ENCODE data around the gene SHH.

SHH gene

GRCh38 chr7:155780884-155781283 is 31.4 kb downstream of the SHH start:
- H3K9me3 ChIP-seq (ENCODE audit: insufficient read depth, low read length), result no peaks in the 10 kb centered on the region
- no peak overlapping the region for H3K4me3 ChIP-seq (ENCODE audit: insufficient read depth, low read length, poor library complexity, severe bottlenecking)
- no peak overlapping the region for H2AFZ ChIP-seq (ENCODE audit: low read depth, low read length, severe bottlenecking)
- H3K27ac ChIP-seq (ENCODE audit: low read depth, low read length), result no peak overlapping the region
- no peaks in the 10 kb centered on the region; the same call in 1 of the 2 replicates for H4K20me1 ChIP-seq (ENCODE audit: low read depth, low read length)
- no peaks in the 10 kb centered on the region for H3K79me2 ChIP-seq (ENCODE audit: insufficient read depth, low read length)
- H3K36me3 ChIP-seq (ENCODE audit: low read length), result peaks cover 3% of the 10 kb centered on the region; the same call in 1 of the 2 replicates
- H3F3A ChIP-seq (ENCODE audit: insufficient read depth), result no peaks in the 10 kb centered on the region
- TF ChIP-seq CTCF (IDR thresholded peaks at IDR 0.05; ENCODE audit: insufficient read depth, low read length, poor library complexity, severe bottlenecking) (no peak), EZH2phosphoT487 (conservative IDR thresholded peaks at IDR 0.05; ENCODE audit: low read length) (no peak)
- H3K27me3 ChIP-seq (ENCODE audit: low read length), result no peaks in the 10 kb centered on the region
- no peak overlapping the region for H3K4me2 ChIP-seq (ENCODE audit: low read depth, low read length, poor library complexity, severe bottlenecking)
- no peaks in the 10 kb centered on the region for H3K9me2 ChIP-seq (replicated peaks; ENCODE audit: insufficient read depth, low read length)
- H3K9ac ChIP-seq (ENCODE audit: low read length), result no peak overlapping the region

- TF ChIP-seq CTCF (IDR thresholded peaks at IDR 0.05; ENCODE audit: insufficient read depth, low read length, poor library complexity, severe bottlenecking), result no peak
- TF ChIP-seq EZH2phosphoT487 (conservative IDR thresholded peaks at IDR 0.05; ENCODE audit: low read length), result no peak
- no peaks in the 10 kb centered on the region for H3K27me3 ChIP-seq (ENCODE audit: low read length)
- H3F3A ChIP-seq (ENCODE audit: insufficient read depth), result no peaks in the 10 kb centered on the region
- H3K9me3 ChIP-seq (ENCODE audit: insufficient read depth, low read length), result no peaks in the 10 kb centered on the region
- no peaks in the 10 kb centered on the region; the same call in 1 of the 2 replicates for H4K20me1 ChIP-seq (ENCODE audit: low read depth, low read length)
- no peaks in the 10 kb centered on the region for H3K79me2 ChIP-seq (ENCODE audit: insufficient read depth, low read length)
- H3K9me2 ChIP-seq (replicated peaks; ENCODE audit: insufficient read depth, low read length), result no peaks in the 10 kb centered on the region
- H3K27ac ChIP-seq (ENCODE audit: low read depth, low read length), result no peak overlapping the region
- peaks cover 6% of the 10 kb centered on the region; the same call in 1 of the 2 replicates for H3K36me3 ChIP-seq (ENCODE audit: low read length)
- H3K9ac ChIP-seq (ENCODE audit: low read length), result no peak overlapping the region
- H3K4me3 ChIP-seq (ENCODE audit: insufficient read depth, low read length, poor library complexity, severe bottlenecking), result no peak overlapping the region
- no peak overlapping the region for H2AFZ ChIP-seq (ENCODE audit: low read depth, low read length, severe bottlenecking)
- H3K4me2 ChIP-seq (ENCODE audit: low read depth, low read length, poor library complexity, severe bottlenecking), result no peak overlapping the region
Measured at GRCh38 chr7:155778349-155778748, 33.9 kb downstream of the SHH start.

- no peak overlapping the region for H3K9ac ChIP-seq (ENCODE audit: low read length)
- no peaks in the 10 kb centered on the region for H3K27me3 ChIP-seq (ENCODE audit: low read length)
- H3K9me3 ChIP-seq (ENCODE audit: insufficient read depth, low read length), result no peaks in the 10 kb centered on the region
- no peaks in the 10 kb centered on the region for H3F3A ChIP-seq (ENCODE audit: insufficient read depth)
- H2AFZ ChIP-seq (ENCODE audit: low read depth, low read length, severe bottlenecking), result no peak overlapping the region
- H3K36me3 ChIP-seq (ENCODE audit: low read length), result peaks cover 6% of the 10 kb centered on the region; the same call in 1 of the 2 replicates
- no peak overlapping the region for H3K4me3 ChIP-seq (ENCODE audit: insufficient read depth, low read length, poor library complexity, severe bottlenecking)
- H3K79me2 ChIP-seq (ENCODE audit: insufficient read depth, low read length), result no peaks in the 10 kb centered on the region
- H3K9me2 ChIP-seq (replicated peaks; ENCODE audit: insufficient read depth, low read length), result no peaks in the 10 kb centered on the region
- H3K4me2 ChIP-seq (ENCODE audit: low read depth, low read length, poor library complexity, severe bottlenecking), result no peak overlapping the region
- no peak for TF ChIP-seq EZH2phosphoT487 (conservative IDR thresholded peaks at IDR 0.05; ENCODE audit: low read length)
- TF ChIP-seq CTCF (IDR thresholded peaks at IDR 0.05; ENCODE audit: insufficient read depth, low read length, poor library complexity, severe bottlenecking), result no peak
- no peaks in the 10 kb centered on the region; the same call in 1 of the 2 replicates for H4K20me1 ChIP-seq (ENCODE audit: low read depth, low read length)
- H3K27ac ChIP-seq (ENCODE audit: low read depth, low read length), result no peak overlapping the region
Measured at GRCh38 chr7:155776606-155777005, 35.7 kb downstream of the SHH start.
